AG04449 (cell line): Measurements from ENCODE around the gene GAS2L1.

ENCODE experiments used
- CTCF ChIA-PET: fragments of 350-600 bp; formaldehyde crosslinking; extraction: SDS; loops from one replicate; lab custom pipeline; 2021; ENCODE audit warnings: antibody characterized with exemption; lab: Yijun Ruan, JAX
- POLR2A ChIA-PET: fragments of 400-600, 350-600 bp; formaldehyde crosslinking; extraction: SDS; loops from one replicate; lab custom pipeline; 2020; ENCODE audit warnings: antibody characterized with exemption, inconsistent platforms; lab: Yijun Ruan, JAX
- DNase-seq: peaks from one replicate; pipeline ENCODE4 v3.0.0-alpha.2; 2010; ENCODE audit warnings: low read depth, low spot score
- H3K4me3 ChIP-seq: 2 replicates; pipeline ENCODE4 v1.5.1; 2011; ENCODE audit warnings: low read depth, mild to moderate bottlenecking, control low read depth, low read length
- CTCF ChIP-seq: IDR thresholded peaks from one replicate; pipeline ENCODE4 v1.5.1; 2011; ENCODE audit warnings: mild to moderate bottlenecking, moderate library complexity, low read length, control low read depth, inconsistent platforms; ENCODE audit not compliant: insufficient read depth; ENCODE audit errors: missing control alignments

Gene GAS2L1

GRCh38 chr22:29327089-29327764, 20.8 kb downstream of the GAS2L1 start:
- TF ChIP-seq CTCF = no peak
- ChIA-PET POLR2A (interaction anchor here (0.6 kb wide), 1 partner anchor 1444 kb away, joined by 3 read pairs; no protein-coding TSS in a partner anchor), CTCF (interaction anchor here (1.5 to 2.1 kb wide), 2 partner anchors 14 to 21 kb away, joined by 3 to 6 read pairs; no protein-coding TSS in a partner anchor)
- DNase-seq = no peak
- H3K4me3 ChIP-seq = no peak overlapping the region

- no peak for TF ChIP-seq CTCF
- H3K4me3 ChIP-seq = no peak overlapping the region
- no peak for DNase-seq
- POLR2A ChIA-PET = no interaction called here
- CTCF ChIA-PET = interaction anchor here (2.1 kb wide), 1 partner anchor 15 kb away, joined by 6 read pairs; no protein-coding TSS in a partner anchor
These were observed 21.6 kb downstream of the GAS2L1 start for GRCh38 chr22:29328055-29328454.

- no peak for TF ChIP-seq CTCF
- no peak overlapping the region for H3K4me3 ChIP-seq
- ChIA-PET POLR2A (no interaction called here), CTCF (interaction anchor here (2.1 kb wide), 1 partner anchor 16 kb away, joined by 6 read pairs; no protein-coding TSS in a partner anchor)
- no peak for DNase-seq
These were observed 22.4 kb downstream of the GAS2L1 start for GRCh38 chr22:29328566-29329500.

- ChIA-PET POLR2A (no interaction called here), CTCF (no interaction called here)
- H3K4me3 ChIP-seq = no peak overlapping the region
- DNase-seq = no peak
- TF ChIP-seq CTCF = no peak
These were observed 23.1 kb downstream of the GAS2L1 start for GRCh38 chr22:29329581-29329980.

- no peak for DNase-seq
- ChIA-PET POLR2A (no interaction called here), CTCF (no interaction called here)
- no peak for TF ChIP-seq CTCF
- no peak overlapping the region for H3K4me3 ChIP-seq
These were observed 23.8 kb downstream of the GAS2L1 start for GRCh38 chr22:29330291-29330690.

- no peak overlapping the region for H3K4me3 ChIP-seq
- POLR2A ChIA-PET = no interaction called here
- CTCF ChIA-PET = no interaction called here
- DNase-seq = no peak
- no peak for TF ChIP-seq CTCF
These were observed 24.3 kb downstream of the GAS2L1 start for GRCh38 chr22:29330753-29331152.
